ENCODE measurements around the gene MYO1F. TPM values are rescaled to one million over a fixed set of nuclear protein-coding genes. Genes with fewer than 3 reads are reported as not detected.

The MYO1F gene
- total and polyA plus RNA-seq, 11 donors, result 1.8 to 56.6 (median 4.7) TPM

GRCh38 chr19:8589177-8589714, 12.0 kb upstream of the MYO1F start:
- peaks cover 0 to 13% (median 0%) of the 10 kb centered on the region in 9 donors for H3K27me3 ChIP-seq
- ATAC-seq (no peak), DNase-seq (no peak)
- intact Hi-C loops (cut with DNase I), result loop anchor here in 3 of 10 donors (10.0 kb wide), 2 partner anchors 56 to 234 kb away; no protein-coding TSS in a partner anchor
- H3K4me1 ChIP-seq, result peaks cover 0 to 20% (median 14%) of the 10 kb centered on the region in 12 donors
- 85 to 86% (median 86%) methylated on average over 27 to 32 of the region's 32 CpGs for WGBS, 4 donors
- H3K27ac ChIP-seq, result no peak overlapping the region
- H3K9me3 ChIP-seq, result peaks cover 0 to 11% (median 3%) of the 10 kb centered on the region in 12 donors
- peaks cover 0 to 32% (median 0%) of the 10 kb centered on the region in 9 donors for H3K36me3 ChIP-seq
- no peak for TF ChIP-seq CTCF (IDR thresholded peaks at IDR 0.05)
- no peak for TF ChIP-seq POLR2A (IDR thresholded peaks at IDR 0.05)
- no peak overlapping the region for H3K4me3 ChIP-seq

GRCh38 chr19:8585894-8586750, 8.9 kb upstream of the MYO1F start:
- Histone ChIP-seq H3K27ac (no peak overlapping the region), H3K27me3 (no peaks in the 10 kb centered on the region), H3K4me1 (peaks cover 0 to under 1% (median 0%) of the 10 kb centered on the region in 12 donors), H3K4me3 (no peak overlapping the region), H3K9me3 (no peaks in the 10 kb centered on the region), H3K36me3 (peaks cover 0 to 34% (median 3%) of the 10 kb centered on the region in 9 donors)
- intact Hi-C loops (cut with DNase I), result loop anchor here in 3 of 10 donors (10.0 kb wide), 2 partner anchors 59 to 231 kb away; no protein-coding TSS in a partner anchor
- DNase-seq (peak in 1 of 5 donors; percentile 59), ATAC-seq (peak in 3 of 4 donors; percentile 24 to 57 (median 41))
- 68 to 74% (median 73%) methylated on average over 23 to 34 of the region's 34 CpGs for WGBS, 4 donors
- no peak for TF ChIP-seq POLR2A (IDR thresholded peaks at IDR 0.05)
- peak; percentile 21 to 62 (median 44) for TF ChIP-seq CTCF (IDR thresholded peaks at IDR 0.05)

GRCh38 chr19:8584965-8585893, 8.0 kb upstream of the MYO1F start:
- Histone ChIP-seq H3K9me3 (no peaks in the 10 kb centered on the region), H3K36me3 (peaks cover 0 to 34% (median 3%) of the 10 kb centered on the region in 9 donors), H3K4me3 (no peak overlapping the region), H3K4me1 (peaks cover 0 to 8% (median 3%) of the 10 kb centered on the region in 12 donors), H3K27me3 (no peaks in the 10 kb centered on the region), H3K27ac (no peak overlapping the region)
- TF ChIP-seq POLR2A (IDR thresholded peaks at IDR 0.05) (no peak), CTCF (IDR thresholded peaks at IDR 0.05) (no peak)
- DNase-seq (no peak), ATAC-seq (peak in 1 of 4 donors; percentile 3)
- intact Hi-C loops (cut with DNase I), result loop anchor here in 5 of 10 donors (5.0 to 10.0 kb wide), 4 partner anchors 32 to 230 kb away; no protein-coding TSS in a partner anchor
- 50 to 80% (median 79%) methylated on average over 22 to 71 of the region's 71 CpGs for WGBS, 4 donors
